GM19099 (cell line): ENCODE measurements around the gene BORCS5.

ENCODE experiments used
- POLR2A ChIP-seq: IDR thresholded peaks from 3 replicates; pipeline ENCODE4 v1.6.1; 2011; ENCODE audit warnings: low read depth; ENCODE audit not compliant: insufficient read length; ENCODE audit errors: extremely low read depth

The BORCS5 gene

DNA sequence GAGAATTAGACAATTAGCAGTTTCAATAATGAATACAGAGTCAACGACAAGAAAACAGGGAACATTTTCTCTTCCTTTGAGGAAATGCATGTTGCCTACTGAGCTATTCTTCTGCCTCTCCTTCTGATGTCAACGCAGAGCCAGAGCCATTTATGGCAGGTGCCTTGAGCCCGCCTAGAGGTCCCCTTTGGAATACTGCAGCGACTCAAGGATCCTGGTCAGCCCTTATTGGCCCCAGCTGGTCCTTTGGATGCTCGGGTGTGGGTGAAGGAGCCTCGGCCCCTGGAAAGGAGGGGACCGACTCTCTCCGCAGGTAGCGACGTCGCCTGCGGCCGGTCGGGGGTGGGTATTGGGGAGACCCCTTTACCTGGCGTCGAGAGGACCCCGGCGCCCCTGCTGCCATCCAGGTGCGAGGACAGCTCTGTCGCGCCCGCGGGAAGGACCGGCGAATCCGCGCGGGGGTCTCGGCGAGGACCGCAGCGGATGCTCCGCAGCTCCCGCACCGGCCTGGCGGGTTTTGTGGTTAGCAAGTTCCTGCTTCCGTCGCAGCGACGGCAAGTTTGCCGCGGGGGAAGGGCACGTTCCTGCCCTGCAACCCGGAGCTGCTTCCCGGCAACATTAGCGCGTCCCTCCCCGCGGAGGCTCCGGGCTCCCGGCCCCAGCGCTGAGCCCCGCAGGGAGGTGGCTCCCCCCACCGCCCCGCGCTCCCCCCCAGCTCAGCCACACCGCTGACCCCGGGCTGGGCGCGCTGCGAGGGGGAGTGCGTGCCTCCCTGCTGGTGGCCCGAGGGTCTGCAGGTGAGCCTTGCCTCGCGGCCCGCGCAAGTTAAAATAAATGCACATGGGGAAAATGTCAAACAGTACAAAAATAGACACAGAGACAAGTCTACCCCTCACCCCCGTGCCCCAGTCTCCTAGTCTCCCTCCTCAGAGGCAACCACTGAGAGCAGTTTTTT is 6.9 kb upstream of the BORCS5 start, which contains the start of gene MANSC1:
Gene MANSC1, minus strand, starts transcription at position 532 of the 955 bp plus-strand sequence. CDS start 6,928 bp downstream, outside the sequence.
- TF ChIP-seq POLR2A, result no peak

DNA sequence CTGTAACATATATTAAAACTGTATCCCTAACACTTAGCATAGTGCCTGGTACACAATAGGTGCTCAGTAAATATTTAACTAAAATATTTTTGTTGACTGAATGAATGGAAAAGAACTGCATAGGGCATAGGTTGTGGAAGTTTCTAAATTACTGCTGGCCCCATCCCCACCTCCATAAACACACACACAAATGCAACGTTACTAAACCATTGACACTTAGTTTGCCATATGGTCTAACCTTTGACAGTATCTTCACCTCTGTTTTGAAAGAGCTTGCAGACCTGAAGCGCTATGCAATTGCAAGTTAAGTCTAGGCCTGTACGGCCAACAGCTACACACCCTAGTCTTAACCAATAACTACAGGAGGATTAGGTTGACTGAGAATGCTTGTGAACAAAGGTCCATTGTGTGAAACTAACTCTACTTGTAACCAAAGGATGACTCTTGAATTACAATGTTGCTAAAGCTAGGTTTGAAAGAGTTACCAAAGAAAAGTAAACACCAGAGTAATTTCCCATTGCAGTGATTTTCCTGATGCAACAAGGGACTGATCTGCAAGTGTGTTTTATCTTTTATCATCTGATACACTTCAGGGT is 5.9 kb upstream of the BORCS5 start:
- TF ChIP-seq POLR2A, result no peak

DNA sequence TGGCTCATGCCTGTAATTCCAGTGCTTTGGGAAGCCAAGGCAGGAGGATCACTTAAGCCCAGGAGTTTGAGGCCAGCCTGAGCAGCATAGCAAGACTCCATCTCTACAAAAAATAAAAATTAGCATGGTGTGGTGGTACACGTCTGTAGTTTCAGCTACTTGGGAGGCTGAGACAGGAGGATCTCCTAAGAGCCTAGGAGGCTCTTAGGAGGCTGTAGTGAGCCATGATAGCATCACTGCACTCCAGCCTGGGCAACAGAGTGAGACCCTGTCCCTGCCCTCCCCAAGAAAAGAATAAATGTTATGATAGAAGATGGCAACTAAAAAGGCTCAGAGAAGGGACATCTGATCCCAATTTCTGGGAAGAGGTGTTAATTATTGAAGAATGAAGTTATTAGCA is 3.6 kb upstream of the BORCS5 start:
- TF ChIP-seq POLR2A, result no peak

DNA sequence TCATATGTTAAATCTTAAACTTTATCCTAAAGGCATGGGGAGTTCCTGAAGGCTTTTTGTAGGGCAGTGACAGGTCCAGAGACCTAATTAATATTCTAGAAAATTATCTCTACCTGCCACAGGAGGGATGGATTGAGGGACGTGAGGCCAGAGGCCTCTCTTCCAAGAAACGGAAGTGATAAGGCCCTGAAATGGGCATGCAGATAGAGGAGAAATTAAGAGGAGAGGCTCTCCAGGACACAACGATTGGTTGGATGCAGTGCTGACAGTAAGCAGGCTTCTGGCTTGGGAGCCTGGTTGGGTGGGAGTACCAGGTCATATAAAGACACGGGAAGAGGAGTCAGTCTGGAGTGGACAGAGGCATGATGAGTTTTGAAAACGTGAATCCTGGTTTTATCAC is 3.1 kb upstream of the BORCS5 start:
- TF ChIP-seq POLR2A, result no peak

DNA sequence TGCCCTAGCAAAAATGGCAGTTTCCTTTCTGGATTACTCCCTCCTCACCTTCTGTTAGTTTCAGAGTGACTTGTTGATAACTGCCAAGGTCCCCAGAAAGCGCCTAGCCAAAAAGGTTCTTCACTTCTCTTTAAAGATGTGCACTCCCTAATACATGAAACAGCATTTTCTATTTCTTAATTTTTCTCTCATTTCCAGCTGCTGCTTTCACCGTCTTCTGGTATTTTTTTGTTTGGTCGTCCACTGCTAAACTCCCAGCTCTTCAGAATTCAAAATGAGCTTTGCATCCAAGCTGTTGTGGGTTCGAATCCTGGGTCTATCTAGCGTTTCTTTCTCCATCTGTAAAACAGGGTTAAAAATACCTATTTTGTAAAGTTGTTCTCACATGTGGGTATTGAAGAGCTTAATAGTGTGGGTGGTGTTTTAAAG is 397 bp upstream of the BORCS5 start:
- no peak for TF ChIP-seq POLR2A

DNA sequence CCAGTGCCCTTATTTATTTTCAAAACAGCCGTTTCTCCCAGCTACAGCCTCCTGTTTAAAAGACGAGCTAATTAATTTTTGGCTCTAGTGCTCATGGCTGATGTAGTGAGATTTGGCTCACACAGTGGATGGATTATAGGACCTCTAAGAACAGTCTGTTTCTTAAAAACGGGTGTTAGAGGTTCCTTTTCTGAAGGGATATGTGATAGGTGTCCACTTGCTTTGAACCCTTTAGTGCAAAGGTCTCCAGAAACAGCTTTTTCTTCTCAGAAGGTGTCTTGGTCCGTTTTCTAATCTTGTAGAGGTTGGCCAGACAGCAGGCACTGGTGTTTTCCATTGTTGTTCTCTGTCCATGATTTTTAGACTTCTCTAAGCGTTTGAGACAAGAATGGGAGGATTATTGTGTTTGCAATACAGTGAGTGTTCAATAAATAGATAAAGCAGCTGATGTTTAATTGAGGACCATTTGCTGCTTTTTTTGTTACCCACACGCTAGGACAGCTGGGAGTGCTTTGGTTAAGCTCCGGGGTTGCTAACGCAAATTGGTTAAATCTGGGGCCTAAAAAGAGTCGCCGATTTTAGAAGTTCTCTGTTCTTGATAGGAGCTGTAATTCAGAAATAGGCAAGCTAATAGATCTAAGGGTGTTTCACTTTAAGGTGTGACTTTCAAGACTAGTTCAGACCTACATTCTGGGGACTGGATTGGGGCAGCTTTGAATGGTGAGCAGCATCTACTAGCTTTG is 1.0 kb downstream of the BORCS5 start:
- no peak for TF ChIP-seq POLR2A

DNA sequence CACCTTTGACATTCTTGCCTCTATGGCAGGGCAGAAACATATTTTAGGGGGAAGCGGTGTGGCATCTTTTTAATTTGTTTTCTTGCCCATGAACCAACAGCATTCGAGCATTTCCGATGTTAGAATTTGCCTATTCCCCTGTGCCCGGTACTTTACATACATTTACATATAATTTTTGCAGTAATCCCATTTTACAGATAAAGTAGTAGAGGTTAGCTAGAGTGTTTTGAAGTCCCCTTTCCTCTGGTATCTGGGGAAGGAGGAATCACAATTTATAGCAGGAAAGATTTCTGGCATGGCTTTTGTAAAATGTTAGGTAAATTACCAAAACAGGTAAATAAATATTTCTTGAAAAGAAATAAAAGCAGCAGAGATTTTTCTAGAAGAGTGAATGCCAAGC is 1.6 kb downstream of the BORCS5 start:
- no peak for TF ChIP-seq POLR2A

DNA sequence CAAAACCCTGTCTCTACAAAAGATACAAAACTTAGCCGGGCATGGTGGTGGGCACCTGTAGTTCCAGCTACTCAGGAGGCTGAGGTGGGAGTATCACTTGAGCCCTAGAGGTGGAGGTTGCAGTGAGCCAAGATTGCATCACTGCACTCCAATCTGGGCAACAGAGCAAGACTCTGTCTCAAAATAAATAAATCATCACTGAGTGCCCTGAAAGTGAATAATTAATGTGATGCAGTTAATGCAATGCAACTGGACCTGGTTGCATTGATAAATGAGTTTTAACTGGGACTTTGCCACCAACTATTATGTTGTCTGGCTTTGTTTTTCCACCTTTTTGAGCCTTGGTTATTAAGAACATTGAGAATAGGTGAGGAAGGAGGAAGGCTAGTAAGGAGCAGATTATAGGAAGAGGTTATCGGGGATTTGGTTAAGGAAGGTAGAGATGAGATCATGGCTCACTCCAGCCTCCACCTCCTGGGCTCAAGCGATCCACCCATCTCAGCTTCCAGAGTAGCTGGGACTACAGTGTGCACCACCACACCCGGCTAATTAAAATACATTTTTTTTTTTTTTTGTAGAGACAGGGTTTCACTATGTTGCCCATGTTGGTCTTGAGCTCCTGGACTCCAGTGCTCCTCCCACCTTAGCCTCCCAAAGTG is 8.0 kb downstream of the BORCS5 start:
- no peak for TF ChIP-seq POLR2A

DNA sequence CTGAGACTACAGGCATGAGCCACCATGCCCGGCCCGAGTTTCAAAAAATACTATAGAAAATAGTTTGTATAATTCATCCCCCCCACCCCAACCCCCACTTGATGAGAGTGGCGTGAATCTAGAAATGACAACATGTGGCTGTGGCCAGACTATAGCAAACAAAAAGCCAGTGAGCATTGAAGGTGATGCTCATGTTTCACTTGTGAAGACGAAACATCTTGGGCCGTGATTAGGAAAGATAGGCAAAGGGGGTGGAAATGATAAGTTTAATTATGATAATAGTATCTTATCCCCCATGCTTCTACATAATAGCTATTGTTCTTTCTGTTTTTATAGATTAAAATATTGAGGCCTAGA is 8.5 kb downstream of the BORCS5 start:
- no peak for TF ChIP-seq POLR2A

DNA sequence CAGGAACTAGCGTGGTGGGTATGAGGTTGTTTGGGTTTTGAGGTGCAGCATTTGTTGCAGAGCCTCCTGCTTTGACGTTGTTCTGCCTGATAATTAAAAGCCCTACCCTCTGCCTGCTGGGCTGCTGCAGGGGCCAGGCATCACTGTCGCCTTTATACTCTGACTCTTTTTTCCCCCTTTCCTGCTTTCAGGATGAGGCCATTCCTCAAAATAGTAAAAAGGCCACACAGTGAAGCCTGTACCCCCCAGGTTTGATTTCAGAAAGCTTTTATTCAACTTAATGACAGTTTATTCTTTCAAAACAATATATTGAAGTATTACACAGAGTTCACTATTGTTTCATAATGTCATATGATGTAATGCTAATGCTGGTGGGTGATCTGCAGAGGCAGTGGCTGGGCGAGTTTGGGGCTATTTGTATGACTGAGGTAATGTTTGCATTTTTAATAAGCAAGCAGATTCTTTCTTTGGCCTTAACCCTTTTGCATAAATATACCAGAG is 9.1 kb downstream of the BORCS5 start:
- no peak for TF ChIP-seq POLR2A

DNA sequence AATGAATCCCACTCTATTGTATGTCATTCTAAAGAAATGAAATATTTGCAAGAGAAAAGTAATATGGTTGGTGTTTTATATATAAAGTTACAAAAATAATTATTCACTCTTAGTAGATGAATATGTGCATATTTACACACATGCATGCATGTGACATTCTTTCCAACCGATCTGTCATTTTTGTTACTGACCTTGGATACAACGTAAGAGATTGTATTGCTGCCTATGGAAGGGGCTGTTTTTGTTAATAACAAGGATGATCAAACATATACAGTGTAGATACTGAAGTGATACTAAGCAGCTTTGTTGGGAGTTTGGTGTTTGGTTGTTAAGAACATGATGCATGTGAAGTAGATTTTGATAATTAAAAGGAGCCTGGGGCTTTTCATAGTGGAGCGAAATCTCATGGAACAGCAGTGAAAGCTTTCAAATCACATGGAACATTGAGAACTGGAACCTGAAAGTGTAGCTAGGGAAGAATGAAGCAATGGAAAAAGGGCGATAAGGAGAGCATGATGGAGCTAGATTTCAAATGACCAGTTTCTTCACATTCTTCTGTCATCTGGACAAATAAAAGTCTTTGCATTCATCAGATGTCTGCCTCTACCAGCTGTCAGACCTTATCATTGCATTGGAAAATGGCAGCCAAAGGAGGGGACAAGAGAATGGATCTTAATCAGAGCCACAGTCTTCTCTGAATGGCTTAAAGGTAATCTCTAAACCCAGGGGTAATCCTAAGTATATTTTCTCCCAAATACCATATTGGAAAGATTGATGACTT is 10.0 kb downstream of the BORCS5 start:
- no peak for TF ChIP-seq POLR2A

DNA sequence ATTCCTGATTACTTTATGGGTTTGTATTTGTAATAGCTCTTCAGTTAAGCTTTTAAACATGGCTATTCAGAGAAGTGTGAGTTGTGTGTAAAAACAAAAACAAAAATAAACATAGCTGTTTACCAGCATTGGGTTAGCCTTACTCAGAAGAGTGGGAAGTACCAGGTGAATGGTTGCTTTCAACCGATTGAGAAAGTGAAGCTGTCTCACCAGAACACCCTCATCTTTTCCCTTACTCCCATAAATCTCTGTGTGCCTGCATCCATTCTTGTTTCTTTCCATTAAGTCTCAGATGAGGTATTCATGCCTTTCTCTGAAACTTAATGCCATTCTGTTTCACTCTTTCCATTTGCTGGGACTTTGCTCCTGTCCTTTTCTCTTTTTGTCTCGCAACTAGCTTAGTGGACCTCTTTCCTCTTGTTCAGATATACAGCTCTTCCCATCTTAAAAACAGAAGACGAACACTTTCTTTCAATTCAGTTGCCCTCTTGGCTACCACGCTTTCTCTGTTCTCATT is 10.7 kb downstream of the BORCS5 start:
- no peak for TF ChIP-seq POLR2A

DNA sequence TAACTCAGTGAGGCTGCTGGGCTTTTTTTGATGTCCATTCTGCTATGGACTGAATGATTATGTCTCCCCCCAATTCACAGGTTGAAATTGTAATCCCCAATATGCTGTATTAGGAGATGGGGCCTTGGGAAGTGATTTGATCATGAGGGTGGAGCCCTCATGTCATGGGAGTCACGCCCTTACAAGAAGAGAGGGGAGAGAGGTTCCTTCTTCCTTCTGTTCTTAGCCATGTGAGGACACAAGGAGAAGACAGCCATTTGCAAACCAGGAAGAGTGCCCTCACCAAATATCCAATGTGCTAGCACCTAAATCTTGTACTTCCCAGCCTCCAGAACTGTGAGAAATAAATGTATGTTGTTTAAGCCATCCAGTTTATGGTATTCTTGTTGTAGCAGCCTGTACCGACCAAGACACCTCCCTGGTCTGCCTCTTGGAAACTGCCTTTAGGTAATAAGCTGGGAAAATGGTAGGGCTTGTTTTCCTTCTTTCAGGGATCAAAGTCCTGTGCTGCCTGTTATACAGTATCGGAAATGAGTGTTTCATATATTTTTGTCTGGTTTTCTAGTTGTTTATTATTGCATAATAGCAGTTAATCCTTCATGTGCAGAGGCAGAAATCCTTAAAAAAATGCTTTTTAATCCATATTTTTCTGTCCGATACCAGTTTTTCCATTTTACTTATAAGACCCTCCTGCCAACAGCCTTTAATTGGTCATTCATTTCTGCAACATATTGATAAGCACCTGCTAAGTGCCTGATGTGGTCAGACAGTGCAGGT is 16.3 kb downstream of the BORCS5 start:
- no peak for TF ChIP-seq POLR2A
